HEK293 (cell line): ENCODE results near the gene SLC35E3.

ENCODE experiments used
- BCL11B ChIP-seq: fragments of 450-650 bp; formaldehyde crosslinking; IDR thresholded peaks from 2 replicates; pipeline ENCODE4 v1.5.1; 2016; ENCODE audit warnings: low read depth, missing biosample characterization, missing genetic modification characterization
- FEZF1 ChIP-seq: fragments of 450-650 bp; formaldehyde crosslinking; IDR thresholded peaks from 2 replicates; pipeline ENCODE4 v1.5.1; 2016; ENCODE audit warnings: missing biosample characterization, missing genetic modification characterization
- MEIS1 ChIP-seq: sonication (generic); formaldehyde crosslinking; IDR thresholded peaks from 2 replicates; pipeline ENCODE4 v1.8.1; 2022; ENCODE audit warnings: missing genetic modification reagents, mild to moderate bottlenecking, borderline replicate concordance
- WT1 ChIP-seq: fragments of 450-650 bp; formaldehyde crosslinking; IDR thresholded peaks from 2 replicates; pipeline ENCODE4 v1.5.1; 2016; ENCODE audit warnings: missing biosample characterization, missing genetic modification characterization
- ZBTB17 ChIP-seq: fragments of 450-650 bp; formaldehyde crosslinking; IDR thresholded peaks from 2 replicates; pipeline ENCODE4 v1.5.1; 2016; ENCODE audit warnings: missing biosample characterization, missing genetic modification characterization
- ZBTB21 ChIP-seq: fragments of 450-650 bp; formaldehyde crosslinking; IDR thresholded peaks from 2 replicates; pipeline ENCODE4 v1.5.1; 2017; ENCODE audit warnings: missing biosample characterization, missing genetic modification characterization
- ZFP41 ChIP-seq: fragments of 450-650 bp; formaldehyde crosslinking; IDR thresholded peaks from 2 replicates; pipeline ENCODE4 v1.5.1; 2016; ENCODE audit warnings: missing biosample characterization, missing genetic modification characterization, borderline replicate concordance
- ZNF112 ChIP-seq: fragments of 450-650 bp; formaldehyde crosslinking; IDR thresholded peaks from 2 replicates; pipeline ENCODE4 v1.5.0; 2017; ENCODE audit warnings: missing biosample characterization, missing genetic modification characterization
- ZNF121 ChIP-seq: fragments of 450-650 bp; formaldehyde crosslinking; IDR thresholded peaks from 2 replicates; pipeline ENCODE4 v1.5.1; 2016; ENCODE audit warnings: missing biosample characterization, missing genetic modification characterization
- ZNF157 ChIP-seq: fragments of 450-650 bp; formaldehyde crosslinking; IDR thresholded peaks from 2 replicates; pipeline ENCODE4 v1.5.1; 2016; ENCODE audit warnings: missing biosample characterization, missing genetic modification characterization
- ZNF214 ChIP-seq: fragments of 450-650 bp; formaldehyde crosslinking; IDR thresholded peaks from 2 replicates; pipeline ENCODE4 v1.5.1; 2017; ENCODE audit warnings: missing biosample characterization, mild to moderate bottlenecking, missing genetic modification characterization, borderline replicate concordance
- ZNF23 ChIP-seq: fragments of 450-650 bp; formaldehyde crosslinking; IDR thresholded peaks from 2 replicates; pipeline ENCODE4 v1.5.1; 2016; ENCODE audit warnings: missing biosample characterization, missing genetic modification characterization, borderline replicate concordance
- ZNF266 ChIP-seq: fragments of 450-650 bp; formaldehyde crosslinking; IDR thresholded peaks from 2 replicates; pipeline ENCODE4 v1.5.1; 2016; ENCODE audit warnings: missing biosample characterization, missing genetic modification characterization, low read depth
- ZNF280D ChIP-seq: fragments of 450-650 bp; formaldehyde crosslinking; IDR thresholded peaks from 2 replicates; pipeline ENCODE4 v1.5.1; 2016; ENCODE audit warnings: missing biosample characterization, missing genetic modification characterization
- ZNF292 ChIP-seq: fragments of 450-650 bp; formaldehyde crosslinking; IDR thresholded peaks from 2 replicates; pipeline ENCODE4 v1.5.1; 2016; ENCODE audit warnings: low read depth, missing biosample characterization, missing genetic modification characterization, borderline replicate concordance
- ZNF311 ChIP-seq: fragments of 450-650 bp; formaldehyde crosslinking; IDR thresholded peaks from 2 replicates; pipeline ENCODE4 v1.5.1; 2017; ENCODE audit warnings: missing biosample characterization, missing genetic modification characterization, borderline replicate concordance
- ZNF391 ChIP-seq: fragments of 450-650 bp; formaldehyde crosslinking; IDR thresholded peaks from 2 replicates; pipeline ENCODE4 v1.5.1; 2016; ENCODE audit warnings: low read depth, missing biosample characterization, missing genetic modification characterization, borderline replicate concordance
- ZNF416 ChIP-seq: fragments of 450-650 bp; formaldehyde crosslinking; IDR thresholded peaks from 2 replicates; pipeline ENCODE4 v1.5.1; 2016; ENCODE audit warnings: missing biosample characterization, missing genetic modification characterization
- ZNF423 ChIP-seq: fragments of 450-650 bp; formaldehyde crosslinking; IDR thresholded peaks from 2 replicates; pipeline ENCODE4 v1.5.1; 2016; ENCODE audit warnings: missing biosample characterization, missing genetic modification characterization
- ZNF433 ChIP-seq: fragments of 450-650 bp; formaldehyde crosslinking; IDR thresholded peaks from 2 replicates; pipeline ENCODE4 v1.5.1; 2016; ENCODE audit warnings: missing biosample characterization, missing genetic modification characterization, low read depth
- ZNF501 ChIP-seq: fragments of 450-650 bp; formaldehyde crosslinking; IDR thresholded peaks from 2 replicates; pipeline ENCODE4 v1.5.1; 2016; ENCODE audit warnings: missing biosample characterization, missing genetic modification characterization
- ZNF510 ChIP-seq: fragments of 450-650 bp; formaldehyde crosslinking; IDR thresholded peaks from 2 replicates; pipeline ENCODE4 v1.5.1; 2018; ENCODE audit warnings: mild to moderate bottlenecking, missing genetic modification characterization, missing biosample characterization; ENCODE audit not compliant: insufficient replicate concordance
- ZNF555 ChIP-seq: fragments of 450-650 bp; formaldehyde crosslinking; conservative IDR thresholded peaks from 2 replicates; pipeline ENCODE4 v1.5.1; 2017; ENCODE audit warnings: missing biosample characterization, mild to moderate bottlenecking, missing genetic modification characterization, inconsistent platforms
- ZNF677 ChIP-seq: fragments of 450-650 bp; IDR thresholded peaks from 2 replicates; pipeline ENCODE4 v1.5.0; 2018; ENCODE audit warnings: missing biosample characterization, mild to moderate bottlenecking, missing genetic modification characterization, moderate library complexity
- ZNF768 ChIP-seq: fragments of 450-650 bp; formaldehyde crosslinking; IDR thresholded peaks from 2 replicates; pipeline ENCODE4 v1.5.1; 2018; ENCODE audit warnings: missing biosample characterization, mild to moderate bottlenecking, missing genetic modification characterization
- ZNF785 ChIP-seq: fragments of 450-650 bp; formaldehyde crosslinking; IDR thresholded peaks from 2 replicates; pipeline ENCODE4 v1.5.1; 2016; ENCODE audit warnings: missing biosample characterization, missing genetic modification characterization
- ZNF792 ChIP-seq: fragments of 450-650 bp; formaldehyde crosslinking; IDR thresholded peaks from 2 replicates; pipeline ENCODE4 v1.5.1; 2016; ENCODE audit warnings: missing biosample characterization, missing genetic modification characterization
- ZSCAN23 ChIP-seq: fragments of 450-650 bp; formaldehyde crosslinking; IDR thresholded peaks from 2 replicates; pipeline ENCODE4 v1.5.1; 2016; ENCODE audit warnings: missing biosample characterization, missing genetic modification characterization
- TF ChIP-seq, protein P1 (sequence below): fragments of 450-650 bp; formaldehyde crosslinking; IDR thresholded peaks from 2 replicates; pipeline ENCODE4 v1.5.1; 2016; ENCODE audit warnings: missing biosample characterization, missing genetic modification characterization
- TF ChIP-seq, protein P2 (sequence below): sonication (generic); formaldehyde crosslinking; IDR thresholded peaks from 2 replicates; pipeline ENCODE4 v1.8.1; 2022; ENCODE audit warnings: mild to moderate bottlenecking, moderate library complexity, missing genetic modification reagents
- TF ChIP-seq, protein P3 (sequence below): fragments of 450-650 bp; formaldehyde crosslinking; IDR thresholded peaks from 2 replicates; pipeline ENCODE4; 2016; ENCODE audit warnings: missing biosample characterization, missing genetic modification characterization
- TF ChIP-seq, protein P4 (sequence below): fragments of 450-650 bp; formaldehyde crosslinking; IDR thresholded peaks from 2 replicates; pipeline ENCODE4 v1.5.1; 2016; ENCODE audit warnings: missing biosample characterization, missing genetic modification characterization

The SLC35E3 gene

GRCh38 chr12:68745904-68746571, at the start of gene SLC35E3 (continued):
- TF ChIP-seq ZBTB21 (tag by site-specific recombination) (0 out of 2 replicates have a peak, but pooled peaks have one; percentile 16), ZNF416 (tag by site-specific recombination) (no peak), ZNF157 (tag by site-specific recombination) (no peak), MEIS1 (no peak), ZBTB17 (tag by site-specific recombination) (peak; percentile 54), ZFP41 (tag by site-specific recombination) (no peak), ZNF23 (no peak), ZNF555 (no peak), ZNF677 (tag by site-specific recombination) (no peak), ZNF423 (tag by site-specific recombination) (no peak), ZNF792 (tag by site-specific recombination) (0 out of 2 replicates have a peak, but pooled peaks have one; percentile 12), FEZF1 (tag by site-specific recombination) (no peak), WT1 (no peak), BCL11B (tag by site-specific recombination) (no peak), ZNF785 (tag by site-specific recombination) (no peak), ZNF292 (tag by site-specific recombination) (no peak), ZNF510 (tag by site-specific recombination) (no peak), ZSCAN23 (tag by site-specific recombination) (no peak), ZNF433 (tag by site-specific recombination) (no peak), ZNF391 (tag by site-specific recombination) (no peak), ZNF112 (tag by site-specific recombination) (no peak), ZNF280D (tag by site-specific recombination) (no peak), ZNF214 (no peak), ZNF266 (tag by site-specific recombination) (no peak), ZNF311 (tag by site-specific recombination) (no peak), ZNF768 (tag by site-specific recombination) (no peak), ZNF121 (no peak), ZNF501 (peak; percentile 84)
- TF ChIP-seq, protein P1, sequence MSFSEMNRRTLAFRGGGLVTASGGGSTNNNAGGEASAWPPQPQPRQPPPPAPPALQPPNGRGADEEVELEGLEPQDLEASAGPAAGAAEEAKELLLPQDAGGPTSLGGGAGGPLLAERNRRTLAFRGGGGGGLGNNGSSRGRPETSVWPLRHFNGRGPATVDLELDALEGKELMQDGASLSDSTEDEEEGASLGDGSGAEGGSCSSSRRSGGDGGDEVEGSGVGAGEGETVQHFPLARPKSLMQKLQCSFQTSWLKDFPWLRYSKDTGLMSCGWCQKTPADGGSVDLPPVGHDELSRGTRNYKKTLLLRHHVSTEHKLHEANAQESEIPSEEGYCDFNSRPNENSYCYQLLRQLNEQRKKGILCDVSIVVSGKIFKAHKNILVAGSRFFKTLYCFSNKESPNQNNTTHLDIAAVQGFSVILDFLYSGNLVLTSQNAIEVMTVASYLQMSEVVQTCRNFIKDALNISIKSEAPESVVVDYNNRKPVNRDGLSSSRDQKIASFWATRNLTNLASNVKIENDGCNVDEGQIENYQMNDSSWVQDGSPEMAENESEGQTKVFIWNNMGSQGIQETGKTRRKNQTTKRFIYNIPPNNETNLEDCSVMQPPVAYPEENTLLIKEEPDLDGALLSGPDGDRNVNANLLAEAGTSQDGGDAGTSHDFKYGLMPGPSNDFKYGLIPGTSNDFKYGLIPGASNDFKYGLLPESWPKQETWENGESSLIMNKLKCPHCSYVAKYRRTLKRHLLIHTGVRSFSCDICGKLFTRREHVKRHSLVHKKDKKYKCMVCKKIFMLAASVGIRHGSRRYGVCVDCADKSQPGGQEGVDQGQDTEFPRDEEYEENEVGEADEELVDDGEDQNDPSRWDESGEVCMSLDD (tag by site-specific recombination) = 0 out of 2 replicates have a peak, but pooled peaks have one; percentile 39
- TF ChIP-seq, protein P2, sequence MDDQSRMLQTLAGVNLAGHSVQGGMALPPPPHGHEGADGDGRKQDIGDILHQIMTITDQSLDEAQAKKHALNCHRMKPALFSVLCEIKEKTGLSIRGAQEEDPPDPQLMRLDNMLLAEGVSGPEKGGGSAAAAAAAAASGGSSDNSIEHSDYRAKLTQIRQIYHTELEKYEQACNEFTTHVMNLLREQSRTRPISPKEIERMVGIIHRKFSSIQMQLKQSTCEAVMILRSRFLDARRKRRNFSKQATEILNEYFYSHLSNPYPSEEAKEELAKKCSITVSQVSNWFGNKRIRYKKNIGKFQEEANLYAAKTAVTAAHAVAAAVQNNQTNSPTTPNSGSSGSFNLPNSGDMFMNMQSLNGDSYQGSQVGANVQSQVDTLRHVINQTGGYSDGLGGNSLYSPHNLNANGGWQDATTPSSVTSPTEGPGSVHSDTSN (CRISPR knock-in tag) = no peak
- TF ChIP-seq, protein P3, sequence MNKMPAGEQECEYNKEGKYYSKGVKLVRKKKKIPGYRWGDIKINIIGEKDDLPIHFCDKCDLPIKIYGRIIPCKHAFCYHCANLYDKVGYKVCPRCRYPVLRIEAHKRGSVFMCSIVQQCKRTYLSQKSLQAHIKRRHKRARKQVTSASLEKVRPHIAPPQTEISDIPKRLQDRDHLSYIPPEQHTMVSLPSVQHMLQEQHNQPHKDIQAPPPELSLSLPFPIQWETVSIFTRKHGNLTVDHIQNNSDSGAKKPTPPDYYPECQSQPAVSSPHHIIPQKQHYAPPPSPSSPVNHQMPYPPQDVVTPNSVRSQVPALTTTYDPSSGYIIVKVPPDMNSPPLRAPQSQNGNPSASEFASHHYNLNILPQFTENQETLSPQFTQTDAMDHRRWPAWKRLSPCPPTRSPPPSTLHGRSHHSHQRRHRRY (tag by site-specific recombination) = no peak
- TF ChIP-seq, protein P4, sequence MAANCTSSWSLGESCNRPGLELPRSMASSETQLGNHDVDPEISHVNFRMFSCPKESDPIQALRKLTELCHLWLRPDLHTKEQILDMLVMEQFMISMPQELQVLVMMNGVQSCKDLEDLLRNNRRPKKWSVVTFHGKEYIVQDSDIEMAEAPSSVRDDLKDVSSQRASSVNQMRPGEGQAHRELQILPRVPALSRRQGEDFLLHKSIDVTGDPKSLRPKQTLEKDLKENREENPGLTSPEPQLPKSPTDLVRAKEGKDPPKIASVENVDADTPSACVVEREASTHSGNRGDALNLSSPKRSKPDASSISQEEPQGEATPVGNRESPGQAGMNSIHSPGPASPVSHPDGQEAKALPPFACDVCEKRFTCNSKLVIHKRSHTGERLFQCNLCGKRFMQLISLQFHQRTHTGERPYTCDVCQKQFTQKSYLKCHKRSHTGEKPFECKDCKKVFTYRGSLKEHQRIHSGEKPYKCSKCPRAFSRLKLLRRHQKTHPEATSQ (tag by site-specific recombination) = 0 out of 2 replicates have a peak, but pooled peaks have one; percentile 39
